HG03342 (cell line): Measurements from ENCODE around the gene SPDYC.

ENCODE experiments used
- ATAC-seq: cut with Tn5 transposase; IDR thresholded peaks from one replicate; pipeline ENCODE4 v1.9.1; 2021; ENCODE audit warnings: mild to moderate bottlenecking, moderate library complexity; ENCODE audit not compliant: unreplicated experiment

SPDYC gene, protein sequence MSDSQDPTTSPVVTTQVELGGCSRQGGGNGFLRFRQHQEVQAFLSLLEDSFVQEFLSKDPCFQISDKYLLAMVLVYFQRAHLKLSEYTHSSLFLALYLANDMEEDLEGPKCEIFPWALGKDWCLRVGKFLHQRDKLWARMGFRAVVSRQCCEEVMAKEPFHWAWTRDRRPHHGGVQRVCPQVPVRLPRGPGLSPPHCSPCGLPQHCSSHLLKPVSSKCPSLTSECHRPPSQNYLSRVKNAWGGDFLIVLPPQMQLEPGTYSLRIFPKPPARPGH

DNA sequence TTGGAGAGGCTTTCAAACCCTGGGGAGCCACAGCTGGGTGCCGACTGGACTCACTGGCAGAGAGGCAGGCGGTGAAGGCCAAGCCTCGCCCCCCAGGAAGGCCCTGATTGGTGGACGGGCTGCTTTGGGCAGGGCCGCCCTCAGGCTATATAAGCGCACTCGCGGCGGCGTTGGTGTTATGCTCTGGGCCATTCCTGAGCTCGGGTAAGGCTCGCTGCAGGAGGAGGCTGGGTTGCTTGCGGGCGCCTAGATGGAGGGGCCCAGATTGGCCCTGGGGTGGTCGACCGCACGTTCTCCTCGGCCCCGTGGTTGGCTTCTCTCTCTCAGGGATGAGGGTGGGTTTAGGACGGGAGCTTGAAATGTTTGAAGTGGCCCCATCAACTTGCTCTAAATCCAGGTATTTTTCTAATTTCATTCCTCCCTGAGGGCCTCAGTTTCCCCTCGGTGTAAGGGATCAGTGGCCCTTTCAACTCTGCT lies at the start of gene SPDYC:
Gene SPDYC, plus strand, starts transcription at position 176 of the 477 bp plus-strand sequence. CDS start 1,125 bp downstream, outside the sequence.
- ATAC-seq = no peak

DNA sequence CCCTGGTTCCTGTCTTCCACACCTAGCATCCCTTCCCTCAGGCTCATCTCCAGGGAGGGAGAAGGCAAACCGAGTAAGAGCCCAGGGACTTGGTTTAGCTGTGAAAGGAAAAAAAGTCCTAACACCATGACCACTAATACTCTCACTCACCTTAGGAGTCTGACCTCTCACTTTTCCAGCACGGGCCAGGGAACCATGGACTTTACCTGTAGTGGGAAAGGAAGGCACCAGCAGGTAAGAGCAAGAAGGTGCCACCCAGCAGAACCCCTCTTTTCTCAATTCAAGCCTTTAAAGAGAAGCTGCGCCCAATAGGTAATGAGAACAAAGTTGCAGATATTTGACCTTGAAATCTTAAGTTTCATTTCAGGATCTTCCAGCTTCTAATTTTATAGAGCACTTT lies 49.2 kb upstream of the SPDYC start:
- ATAC-seq = no peak

DNA sequence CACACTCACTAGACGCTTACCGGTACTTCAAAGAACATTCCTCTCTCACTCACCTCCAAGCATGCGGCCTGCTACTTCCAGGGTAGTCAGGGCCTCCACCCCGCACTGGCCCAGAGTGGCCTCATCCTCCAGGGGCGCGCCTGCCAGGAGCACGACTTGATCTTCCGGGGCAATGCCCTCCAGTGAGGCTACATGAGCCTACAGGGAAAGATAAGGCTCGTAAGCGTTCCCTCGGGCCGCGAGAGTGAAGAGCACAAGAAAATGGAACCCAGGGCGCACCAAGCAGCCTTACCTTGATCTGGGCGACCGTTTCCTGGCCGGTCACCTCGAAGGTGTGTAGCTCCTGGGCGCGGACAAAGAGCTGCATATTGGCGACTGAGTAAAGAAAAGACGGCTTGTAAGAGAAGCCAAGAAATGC lies 48.6 kb upstream of the SPDYC start:
- ATAC-seq = no peak

DNA sequence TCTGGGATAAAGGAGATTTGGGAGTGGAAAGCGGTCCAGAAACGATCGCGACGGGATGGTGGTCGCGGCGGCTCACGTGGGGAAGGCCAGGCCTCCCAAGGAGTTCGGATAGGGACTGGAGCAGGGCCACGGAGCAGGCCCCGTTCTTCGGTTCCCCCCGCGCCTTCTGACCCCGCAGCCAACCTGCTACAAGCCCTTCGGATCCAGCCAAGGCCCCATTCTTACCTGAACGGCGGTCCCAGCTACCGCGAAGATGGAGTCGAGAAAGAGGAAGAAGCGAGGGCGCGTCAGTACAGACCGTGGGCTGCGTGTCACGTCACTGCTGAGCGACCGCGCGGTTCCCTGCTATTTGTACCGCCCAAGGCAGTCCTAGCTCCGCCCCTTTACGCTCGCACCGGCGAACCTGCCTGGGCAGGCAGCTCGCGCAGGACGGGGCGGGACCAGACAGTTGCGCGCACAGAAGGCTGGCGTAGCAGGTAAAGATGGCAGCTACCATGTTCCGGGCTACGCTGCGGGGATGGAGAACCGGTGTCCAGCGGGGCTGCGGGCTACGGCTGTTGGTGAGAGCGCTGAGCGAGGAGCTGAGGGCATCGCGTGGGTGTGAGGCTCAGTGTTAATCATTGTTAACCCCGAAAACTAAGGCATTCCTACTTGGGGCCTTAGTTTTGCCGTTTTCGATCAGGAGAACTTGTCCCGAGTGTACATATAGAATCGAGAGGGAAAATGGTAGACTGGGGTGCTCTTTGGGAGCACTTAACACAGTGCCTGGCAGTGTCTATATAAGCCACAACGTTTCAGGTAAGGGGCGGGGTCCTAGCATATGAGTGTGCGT lies 48.0 kb upstream of the SPDYC start, which contains the start of the genes FAU and MRPL49:
Gene FAU, minus strand, starts transcription at position 270 of the 832 bp plus-strand sequence. CDS start 321 bp downstream, outside the sequence.
Gene MRPL49, plus strand, starts transcription at position 457 of the 832 bp plus-strand sequence. Its CDS starts 26 bp downstream, at position 483.
- ATAC-seq = peak; percentile 62

DNA sequence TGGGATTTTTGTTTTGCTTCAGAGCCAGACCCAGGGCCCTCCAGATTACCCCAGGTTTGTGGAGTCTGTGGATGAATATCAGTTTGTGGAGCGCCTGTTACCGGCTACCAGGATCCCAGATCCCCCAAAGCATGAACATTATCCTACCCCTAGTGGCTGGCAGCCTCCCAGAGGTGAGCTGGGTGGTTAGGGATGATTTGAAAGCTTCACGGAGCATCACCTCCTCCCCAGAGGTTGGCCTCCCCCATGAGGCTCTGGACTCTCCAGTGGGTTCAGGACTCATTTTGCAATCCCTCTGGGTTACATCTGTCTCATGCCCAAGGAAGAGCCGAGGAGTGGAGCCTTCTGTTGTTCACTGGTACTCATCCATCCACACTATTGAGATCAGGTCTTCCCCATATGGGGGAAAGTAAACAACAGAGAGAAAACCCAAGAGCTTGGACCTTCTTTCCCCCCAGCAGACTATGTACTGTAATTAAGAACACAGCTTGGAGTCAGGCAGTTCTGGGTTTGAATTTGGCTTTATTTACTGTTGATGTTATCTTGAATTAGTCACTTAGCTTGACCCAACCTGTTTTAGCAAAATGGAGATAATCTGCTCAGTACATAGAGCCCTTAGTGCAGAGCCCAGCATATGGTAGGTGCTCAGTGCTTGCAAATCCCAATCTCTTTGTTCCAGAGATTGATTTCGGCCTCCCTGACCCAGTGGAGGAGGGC lies 45.4 kb upstream of the SPDYC start:
- ATAC-seq = no peak

DNA sequence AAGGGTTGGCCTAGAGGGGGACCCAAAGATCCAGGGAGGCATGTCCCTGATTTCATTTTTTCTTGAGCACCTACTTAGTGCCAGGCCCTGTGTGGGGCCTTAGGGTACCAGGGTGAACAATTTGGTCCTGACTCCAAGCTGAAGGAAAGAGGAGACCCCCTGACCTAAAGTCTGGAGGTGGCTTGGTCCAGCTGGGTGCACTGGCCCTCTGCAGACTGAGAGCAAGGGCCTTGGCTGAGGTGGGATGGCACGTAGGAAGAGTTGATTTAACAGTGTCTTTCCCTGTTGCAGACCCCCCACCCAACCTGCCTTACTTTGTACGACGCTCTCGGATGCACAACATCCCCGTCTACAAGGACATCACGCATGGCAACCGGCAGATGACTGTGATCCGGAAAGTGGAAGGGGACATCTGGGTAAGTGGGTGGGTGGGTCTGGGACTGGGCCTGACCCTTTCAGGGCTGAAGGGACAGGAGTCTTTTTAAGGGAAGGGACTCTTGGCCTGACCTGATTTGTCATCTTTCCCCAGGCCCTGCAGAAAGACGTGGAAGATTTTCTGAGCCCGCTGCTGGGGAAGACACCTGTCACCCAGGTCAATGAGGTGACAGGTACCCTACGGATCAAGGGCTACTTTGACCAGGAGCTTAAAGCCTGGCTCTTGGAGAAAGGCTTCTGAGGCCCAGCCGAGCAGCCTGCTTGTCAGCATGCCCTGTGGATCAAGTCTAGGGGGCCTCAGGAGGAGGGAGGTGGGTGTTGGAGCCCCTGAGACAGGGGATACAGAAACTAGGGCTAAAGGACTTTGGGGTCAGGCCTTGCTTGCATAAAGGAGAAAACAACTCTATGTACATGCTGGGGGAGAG lies 44.6 kb upstream of the SPDYC start:
- ATAC-seq = no peak

DNA sequence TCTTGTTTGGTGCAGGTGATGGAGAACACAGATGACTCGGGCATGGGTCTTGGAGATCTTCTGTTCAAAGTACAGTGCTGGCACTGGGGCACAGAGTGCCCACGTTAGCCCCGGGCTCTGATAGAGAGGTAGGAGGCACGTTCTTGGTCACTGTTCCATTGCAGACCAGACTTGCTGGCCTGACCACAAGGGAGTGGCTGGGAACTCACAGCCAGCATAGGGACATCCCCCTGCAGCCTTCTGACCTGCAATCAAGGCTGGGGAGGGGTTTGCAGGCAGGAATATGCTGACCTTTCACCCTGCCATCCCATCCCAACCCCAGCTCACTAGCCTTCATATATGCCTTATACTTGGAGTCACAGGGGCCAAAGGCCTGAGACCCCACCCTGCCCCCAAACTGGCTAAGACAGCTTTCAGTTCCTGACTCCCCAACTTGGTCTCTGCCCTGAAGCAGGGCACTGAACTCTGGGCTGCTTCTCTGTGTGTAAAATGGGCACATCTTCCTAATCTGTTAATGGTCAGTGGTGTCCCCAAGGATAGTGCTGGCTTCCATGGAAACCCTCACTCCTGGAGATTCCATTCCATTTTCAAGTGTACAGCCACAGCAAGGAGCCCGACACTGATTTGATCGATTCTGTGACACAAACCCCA lies 43.3 kb upstream of the SPDYC start:
- ATAC-seq = no peak

DNA sequence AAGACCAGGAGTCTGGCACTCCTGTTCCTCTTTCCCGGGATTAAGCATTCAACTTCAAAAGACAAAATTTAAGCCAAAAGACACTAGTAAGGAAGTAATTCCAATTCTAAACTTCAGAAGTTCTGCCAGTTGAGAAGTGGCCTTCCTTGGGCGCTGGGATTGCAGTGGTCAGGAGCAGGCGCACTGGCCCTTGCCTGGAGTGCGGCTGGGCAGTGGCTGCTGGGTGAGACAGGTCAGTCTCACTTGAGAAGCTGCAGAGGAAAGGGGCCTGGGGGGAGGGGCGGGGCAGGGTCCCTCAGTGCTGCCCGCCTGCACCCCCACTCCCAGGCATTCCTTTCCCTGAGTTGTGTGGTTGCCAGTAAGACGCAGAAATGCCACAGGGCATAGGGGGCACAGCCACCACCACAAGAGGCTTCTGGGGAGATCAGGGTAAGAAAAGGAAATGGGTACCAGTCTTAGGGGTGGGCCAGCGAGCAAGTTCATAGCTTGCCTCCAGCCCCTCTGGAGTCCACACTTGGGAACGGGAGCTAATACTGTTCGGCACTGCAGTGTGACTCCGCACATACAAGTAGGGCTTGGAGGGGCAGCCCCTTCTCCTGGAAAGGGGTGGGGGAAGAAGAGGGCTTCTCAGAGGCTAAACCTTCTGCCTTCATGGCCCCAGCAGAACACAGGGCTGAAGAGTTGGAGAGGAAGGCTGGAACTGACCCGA lies 42.4 kb upstream of the SPDYC start:
- no peak for ATAC-seq

DNA sequence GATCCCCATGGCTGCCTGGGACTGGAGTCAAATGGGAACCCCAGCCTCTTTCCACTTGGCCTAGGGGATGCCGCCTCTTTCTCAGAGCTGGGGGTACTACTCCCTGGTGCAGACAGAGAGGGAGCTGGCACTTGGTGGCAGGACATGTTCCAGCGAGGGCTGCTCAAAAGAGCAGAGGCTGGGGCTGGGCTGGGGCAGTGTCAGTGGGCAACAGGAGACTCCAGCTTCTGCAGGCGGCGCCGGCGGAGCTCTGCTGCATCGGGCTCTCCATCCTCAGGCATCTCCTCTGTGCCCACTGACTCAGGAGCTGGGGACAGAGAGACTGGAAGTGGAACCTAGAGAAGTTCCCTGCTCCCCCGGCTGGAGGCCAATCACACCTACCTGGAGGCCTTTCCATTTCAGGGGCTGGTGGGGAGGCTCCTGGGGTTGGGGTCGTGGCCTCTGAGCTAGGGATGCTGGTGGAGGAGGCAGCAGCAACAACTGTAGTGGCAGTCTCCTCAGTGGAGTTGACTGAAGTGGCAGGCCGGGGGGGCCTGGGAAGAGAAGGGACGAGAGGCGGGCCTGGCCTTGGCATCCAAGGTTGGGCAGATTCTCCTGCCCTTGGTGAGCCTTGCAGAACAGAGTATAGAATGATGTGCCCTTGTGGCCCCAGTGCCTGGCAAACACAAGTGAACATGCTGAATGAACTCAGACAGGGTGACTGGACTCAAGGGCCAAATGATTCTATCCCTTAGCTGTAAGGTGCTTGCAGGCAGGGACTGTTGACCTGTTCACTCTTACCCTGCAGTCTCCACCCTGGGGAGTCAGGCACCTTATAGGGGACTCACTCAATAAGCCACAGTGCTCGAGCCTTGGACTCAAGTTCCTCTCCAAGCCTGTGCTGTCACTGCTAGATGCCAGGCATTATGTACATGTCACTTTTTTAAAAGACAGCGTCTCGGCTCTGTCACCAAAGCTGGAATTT lies 41.6 kb upstream of the SPDYC start:
- no peak for ATAC-seq

DNA sequence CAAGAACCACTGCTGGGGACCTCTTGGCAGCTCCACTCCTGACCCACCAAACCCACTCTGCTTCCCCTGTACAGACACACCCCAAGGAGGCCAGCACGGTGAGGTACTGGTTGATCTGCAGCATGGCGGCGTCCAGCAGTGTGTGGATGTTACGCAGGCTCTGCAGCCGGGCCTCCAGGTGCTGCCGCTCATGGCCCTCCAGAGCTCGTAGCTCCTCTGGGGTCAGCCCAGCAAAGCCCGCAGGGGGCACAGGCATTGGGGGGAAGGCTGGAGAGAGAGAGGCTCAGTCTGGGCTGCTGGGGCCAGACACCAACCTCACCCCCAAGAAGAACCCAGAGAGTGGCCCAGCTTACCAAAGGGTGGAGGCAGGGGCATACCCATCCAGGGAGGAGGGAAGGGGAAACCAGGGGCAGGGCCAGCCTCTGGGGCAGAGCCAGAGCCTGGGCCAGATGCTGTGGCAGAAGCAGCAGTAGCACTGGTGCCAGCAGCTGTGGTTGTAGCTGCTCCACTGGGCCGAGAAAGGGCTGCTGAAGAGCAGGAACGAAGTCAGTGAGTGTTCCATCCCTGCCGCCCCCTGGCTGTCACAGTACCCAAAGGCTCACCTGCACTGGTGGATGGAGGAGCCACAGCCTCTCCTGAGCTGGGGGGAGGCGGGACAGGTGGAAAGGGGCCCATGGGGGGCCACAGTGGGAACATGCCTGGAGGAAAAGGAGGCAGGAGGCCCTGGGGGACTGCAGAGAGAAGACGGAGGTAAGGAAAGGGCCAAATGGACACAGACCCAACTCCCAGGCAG lies 40.2 kb upstream of the SPDYC start:
- ATAC-seq = no peak

DNA sequence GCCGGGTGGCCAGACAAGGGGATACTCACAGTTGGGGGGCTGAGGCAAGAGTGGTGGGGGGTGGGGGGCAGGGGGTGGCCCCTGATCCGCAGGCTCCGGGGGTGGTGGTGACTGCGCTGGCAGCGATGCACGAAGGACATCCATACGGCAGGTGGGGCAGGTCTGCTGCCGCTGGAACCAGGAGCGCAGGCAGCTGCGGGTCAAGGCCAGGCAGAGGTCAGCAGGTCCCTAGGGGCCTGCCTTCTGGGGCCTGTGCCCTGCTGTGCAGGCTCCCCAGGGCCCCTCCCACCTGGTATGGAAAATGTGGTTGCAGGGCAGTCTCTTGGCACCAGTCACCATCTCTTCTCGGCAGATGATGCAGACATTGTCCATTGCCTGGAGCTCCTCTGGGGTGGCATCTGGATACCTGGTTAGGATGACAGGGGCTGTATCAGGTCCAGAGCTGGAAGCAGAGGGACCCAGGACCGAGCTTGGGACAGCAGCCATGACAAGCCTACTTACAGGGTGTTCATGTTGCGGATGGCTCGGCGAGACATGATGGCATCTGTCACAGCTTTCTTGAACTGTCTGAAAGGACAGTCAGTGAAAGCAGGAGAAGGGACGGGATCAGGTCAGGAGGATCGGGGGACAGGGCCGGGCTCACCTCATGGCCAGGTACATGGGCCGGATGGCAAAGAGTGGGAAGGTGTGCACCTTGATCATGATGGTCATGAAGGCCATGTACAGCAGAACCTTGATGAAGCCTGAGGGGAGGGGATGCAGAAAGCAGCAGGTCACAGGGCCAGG lies 39.2 kb upstream of the SPDYC start:
- ATAC-seq = no peak

DNA sequence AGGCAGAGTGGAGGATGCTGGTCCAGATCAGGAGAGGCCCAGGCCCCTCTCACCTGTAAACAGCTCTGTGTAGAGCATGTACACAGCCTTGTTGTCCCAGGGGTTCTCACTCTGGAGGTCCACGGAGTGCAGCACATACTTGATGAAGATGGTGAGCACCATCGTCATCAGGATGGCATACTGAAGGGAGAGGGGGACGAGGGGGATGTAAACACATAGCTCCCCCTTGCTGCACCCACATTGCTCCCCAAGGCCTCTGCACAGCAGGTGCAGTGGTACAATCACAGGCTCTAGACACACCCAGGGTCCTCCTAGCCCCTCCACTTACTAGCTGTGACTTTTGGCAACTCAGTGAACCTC lies 38.6 kb upstream of the SPDYC start:
- no peak for ATAC-seq

DNA sequence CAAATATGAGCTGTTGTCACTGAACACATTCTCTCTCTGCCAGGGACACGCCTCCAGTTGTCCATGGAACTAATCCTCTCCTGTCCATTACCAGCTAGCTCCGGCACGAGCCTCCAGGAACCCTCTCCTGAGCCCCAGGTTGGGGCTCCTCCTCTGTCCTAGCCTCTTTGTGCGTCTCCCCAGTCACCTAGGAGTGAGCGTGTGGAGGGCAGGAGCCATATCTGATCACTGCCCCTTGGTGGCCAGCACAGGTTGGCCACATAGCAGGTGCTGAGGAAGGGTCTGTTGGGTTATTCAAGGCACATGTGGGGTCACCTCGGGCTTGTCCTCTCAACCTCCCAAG lies 38.2 kb upstream of the SPDYC start:
- no peak for ATAC-seq

DNA sequence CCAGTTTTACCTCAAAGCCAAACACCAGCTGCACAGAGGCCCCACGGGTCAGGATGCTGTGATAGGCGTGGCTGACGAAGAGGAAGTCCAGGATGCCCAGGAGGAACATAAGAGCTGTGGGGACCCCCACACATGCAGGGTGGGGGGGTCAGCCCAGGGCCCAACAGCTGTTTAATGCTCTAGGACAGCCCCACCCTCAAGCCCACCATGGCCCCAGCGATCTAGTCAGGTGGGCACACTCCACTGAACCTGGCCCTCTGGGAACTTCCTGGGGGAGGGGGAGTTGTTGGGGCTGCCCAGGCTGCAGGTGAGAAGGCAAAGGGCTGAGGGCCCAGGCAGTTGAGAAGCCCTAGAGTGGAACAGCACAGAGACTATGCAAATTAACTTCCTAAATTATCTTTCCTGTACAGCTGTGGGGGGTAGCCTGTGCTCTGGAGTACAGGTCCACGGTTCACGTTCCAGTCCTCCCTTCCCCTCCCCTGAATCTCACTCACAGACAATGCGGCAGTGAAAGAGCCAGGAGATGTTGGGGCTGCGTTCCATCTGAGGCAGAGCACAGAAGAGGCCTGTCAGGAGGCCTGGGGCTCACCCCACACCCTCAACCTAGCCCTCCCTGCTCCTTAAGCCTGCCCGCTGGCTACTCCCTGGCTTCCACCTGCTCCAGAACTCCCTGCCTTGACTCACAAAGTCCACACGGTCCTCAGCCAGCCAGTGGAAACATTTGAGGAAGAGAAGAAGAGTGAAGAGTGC lies 37.6 kb upstream of the SPDYC start:
- no peak for ATAC-seq

DNA sequence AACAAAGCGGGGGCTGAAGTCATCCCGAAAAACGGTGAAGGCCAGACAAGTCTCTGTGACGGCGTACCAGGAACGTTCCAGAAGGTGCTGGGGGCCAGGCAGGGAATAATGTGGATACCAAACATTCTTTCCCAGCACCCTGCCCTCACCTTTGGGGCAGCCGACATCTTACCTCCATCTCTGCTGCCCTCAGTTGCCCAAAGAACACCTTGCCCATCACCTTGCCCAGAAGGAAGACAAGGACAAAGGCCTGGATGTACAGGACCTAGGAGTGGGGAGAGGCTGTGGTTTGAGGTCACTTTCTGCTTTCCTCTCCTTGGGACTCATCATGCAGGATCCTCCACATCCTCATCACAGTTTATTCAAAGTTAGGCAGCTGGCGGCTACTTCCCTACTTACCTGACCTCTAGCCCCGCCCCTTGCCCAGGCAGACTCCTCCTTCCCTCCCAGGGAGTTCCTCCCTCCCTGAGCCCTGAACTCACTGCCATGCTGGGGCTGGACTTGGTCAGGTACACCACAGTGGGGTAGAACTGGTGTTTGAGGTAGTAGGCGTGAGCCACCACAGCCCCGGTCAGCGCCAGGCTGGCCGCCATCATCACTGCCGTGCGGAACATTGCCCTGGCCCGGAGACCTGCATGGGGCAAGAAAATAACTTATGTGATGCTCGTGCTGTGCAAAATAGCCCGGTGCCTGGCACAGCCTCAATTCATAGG lies 36.9 kb upstream of the SPDYC start:
- no peak for ATAC-seq
